HEK293 (cell line): ENCODE results near the gene SIRT7.

Experiments
- MZF1 ChIP-seq: fragments of 450-650 bp; formaldehyde crosslinking; IDR thresholded peaks from 2 replicates; pipeline ENCODE4 v1.5.1; 2017; ENCODE audit warnings: missing biosample characterization, missing genetic modification characterization, borderline replicate concordance
- TCF7L2 ChIP-seq: IDR thresholded peaks from 2 replicates; pipeline ENCODE4 v1.6.1; 2011; ENCODE audit warnings: low read depth, mild to moderate bottlenecking, inconsistent platforms, low read length, moderate library complexity, borderline replicate concordance
- ZNF121 ChIP-seq: fragments of 450-650 bp; formaldehyde crosslinking; IDR thresholded peaks from 2 replicates; pipeline ENCODE4 v1.5.1; 2016; ENCODE audit warnings: missing biosample characterization, missing genetic modification characterization
- TF ChIP-seq, protein P1 (sequence below): fragments of 450-650 bp; formaldehyde crosslinking; IDR thresholded peaks from 2 replicates; pipeline ENCODE4 v1.5.1; 2016; ENCODE audit warnings: missing biosample characterization, missing genetic modification characterization

DNA sequence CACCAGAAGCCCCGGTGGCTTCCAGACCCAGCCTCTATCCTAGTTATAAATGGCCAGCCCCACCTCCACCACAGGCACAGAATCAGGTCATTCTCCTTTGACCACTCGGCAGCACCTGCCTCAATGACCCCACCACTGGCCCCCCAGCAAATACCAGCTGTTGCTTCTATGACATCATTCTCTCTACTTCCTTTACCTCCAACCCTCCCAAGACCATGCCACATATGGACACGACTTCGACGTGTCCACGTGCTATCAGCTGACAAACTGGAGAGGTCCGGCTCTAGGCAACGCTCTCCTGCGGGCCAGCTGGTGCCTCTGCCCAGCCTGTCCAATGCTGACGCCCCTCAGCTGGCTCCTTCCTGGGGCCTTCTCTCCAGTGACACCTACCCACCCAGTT lies 32.5 kb downstream of the SIRT7 start:
- no peak for TF ChIP-seq MZF1 (tag by site-specific recombination)
- no peak for TF ChIP-seq TCF7L2
- TF ChIP-seq, protein P1, sequence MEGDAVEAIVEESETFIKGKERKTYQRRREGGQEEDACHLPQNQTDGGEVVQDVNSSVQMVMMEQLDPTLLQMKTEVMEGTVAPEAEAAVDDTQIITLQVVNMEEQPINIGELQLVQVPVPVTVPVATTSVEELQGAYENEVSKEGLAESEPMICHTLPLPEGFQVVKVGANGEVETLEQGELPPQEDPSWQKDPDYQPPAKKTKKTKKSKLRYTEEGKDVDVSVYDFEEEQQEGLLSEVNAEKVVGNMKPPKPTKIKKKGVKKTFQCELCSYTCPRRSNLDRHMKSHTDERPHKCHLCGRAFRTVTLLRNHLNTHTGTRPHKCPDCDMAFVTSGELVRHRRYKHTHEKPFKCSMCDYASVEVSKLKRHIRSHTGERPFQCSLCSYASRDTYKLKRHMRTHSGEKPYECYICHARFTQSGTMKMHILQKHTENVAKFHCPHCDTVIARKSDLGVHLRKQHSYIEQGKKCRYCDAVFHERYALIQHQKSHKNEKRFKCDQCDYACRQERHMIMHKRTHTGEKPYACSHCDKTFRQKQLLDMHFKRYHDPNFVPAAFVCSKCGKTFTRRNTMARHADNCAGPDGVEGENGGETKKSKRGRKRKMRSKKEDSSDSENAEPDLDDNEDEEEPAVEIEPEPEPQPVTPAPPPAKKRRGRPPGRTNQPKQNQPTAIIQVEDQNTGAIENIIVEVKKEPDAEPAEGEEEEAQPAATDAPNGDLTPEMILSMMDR (tag by site-specific recombination), result no peak
- TF ChIP-seq ZNF121 (tag by site-specific recombination), result no peak
